GM12878 (cell line): ENCODE measurements around the gene MSH5. TPM values are rescaled to one million over a fixed set of nuclear protein-coding genes. Genes with fewer than 3 reads are reported as not detected.

ENCODE experiments used
- ASH2L ChIP-seq: fragments of 300-600, 200-600 bp; sonication (generic); IDR thresholded peaks from 2 replicates; pipeline ENCODE4 v1.6.1; 2017; ENCODE audit warnings: low read depth, mild to moderate bottlenecking, borderline replicate concordance
- BRCA1 ChIP-seq: IDR thresholded peaks from 2 replicates; pipeline ENCODE4 v1.6.1; 2011; ENCODE audit warnings: low read depth, low read length, improper control_type of control experiment
- CEBPB ChIP-seq, 2 experiments: fragments of 150-350 bp in 1 of 2; IDR thresholded peaks; 2 replicates each; pipeline ENCODE4 v1.6.1; 2012 to 2014; ENCODE audit warnings: low read depth in 2 of 2, low read length in 2 of 2, borderline replicate concordance in 1 of 2, inconsistent platforms in 1 of 2
- EZH2 ChIP-seq: IDR thresholded peaks from 2 replicates; pipeline ENCODE4 v1.6.1; 2012; ENCODE audit warnings: low read depth, mild to moderate bottlenecking, control low read depth, inconsistent platforms, low read length, borderline replicate concordance; ENCODE audit not compliant: control insufficient read depth
- IRF3 ChIP-seq: fragments of 450-650 bp; IDR thresholded peaks from 2 replicates; pipeline ENCODE4 v1.6.1; 2014; ENCODE audit warnings: mild to moderate bottlenecking
- NFYB ChIP-seq: IDR thresholded peaks from 2 replicates; pipeline ENCODE4 v1.6.1; 2011; ENCODE audit warnings: low read depth, mild to moderate bottlenecking, low read length, improper control_type of control experiment, moderate library complexity; ENCODE audit not compliant: insufficient read depth
- PKNOX1 ChIP-seq: fragments of 450-650 bp; IDR thresholded peaks from 2 replicates; pipeline ENCODE4 v1.6.1; 2016; ENCODE audit warnings: mild to moderate bottlenecking
- POLR2A ChIP-seq: IDR thresholded peaks from 2 replicates; pipeline ENCODE4 v1.6.1; 2011; ENCODE audit warnings: low read depth, mild to moderate bottlenecking, low read length
- RUNX3 ChIP-seq: IDR thresholded peaks from 2 replicates; pipeline ENCODE4 v1.6.1; 2012; ENCODE audit warnings: low read length, inconsistent platforms
- SKIL ChIP-seq: fragments of 450-650 bp; IDR thresholded peaks from 2 replicates; pipeline ENCODE4 v1.6.1; 2017; ENCODE audit warnings: mild to moderate bottlenecking, low read depth, inconsistent platforms; ENCODE audit not compliant: poor library complexity, severe bottlenecking
- SMAD5 ChIP-seq: IDR thresholded peaks from 2 replicates; pipeline ENCODE4 v1.6.1; 2016; ENCODE audit warnings: antibody characterized with exemption, low read depth
- SP1 ChIP-seq: IDR thresholded peaks from one replicate; pipeline ENCODE4 v1.6.1; 2011; ENCODE audit warnings: low read depth, low read length
- ZBED1 ChIP-seq: IDR thresholded peaks from 2 replicates; pipeline ENCODE4 v1.6.1; 2016; ENCODE audit warnings: borderline replicate concordance
- ZZZ3 ChIP-seq: IDR thresholded peaks from 2 replicates; pipeline ENCODE4 v1.6.1; 2011; ENCODE audit warnings: low read depth; ENCODE audit not compliant: control insufficient read depth, insufficient read length
- polyA plus RNA-seq, 11 experiments: library from polyadenylated mRNA; depleted of rRNA in 4 of 11; unstranded in 6 of 11; stranded (reverse) in 5 of 11; fragments of >200 nt; fragmentation: Nextera tagmentation in 4 of 11; fragmentation: Illumina TruSeq in 1 of 11; extraction: Ambion mirVana in 4 of 11; extraction: Trizol in 1 of 11; gene quantifications; 1 replicate in 1 of 11; 2 replicates in 10 of 11; pipeline versions ENCODE4 v1.2.1 to v1.2.3, GENCODE V29; 2011 to 2016; ENCODE audit warnings: inconsistent platforms in 2 of 11, missing spikeins in 2 of 11, low read depth in 1 of 11
- total RNA-seq, 4 experiments: library from RNA; depleted of rRNA in 3 of 4; stranded (reverse); fragments of >200 nt in 3 of 4; fragmentation: Illumina TruSeq in 1 of 4; extraction: Trizol in 1 of 4; gene quantifications; 2 replicates each; pipeline versions ENCODE4 v1.2.1 to v1.2.3, GENCODE V29; 2013 to 2021
- TF ChIP-seq, protein P1 (sequence below): IDR thresholded peaks from 2 replicates; pipeline ENCODE4 v1.6.1; 2012; ENCODE audit warnings: low read depth, low read length, improper control_type of control experiment
- TF ChIP-seq, protein P2 (sequence below), 3 experiments: IDR thresholded peaks in 2 of 3; conservative IDR thresholded peaks in 1 of 3; 2 replicates each; pipeline ENCODE4 v1.5.1; 2011; ENCODE audit warnings: low read depth in 3 of 3, low read length in 3 of 3, mild to moderate bottlenecking in 3 of 3, control low read depth in 2 of 3, moderate library complexity in 2 of 3, inconsistent platforms in 1 of 3, mixed read lengths in 1 of 3; ENCODE audit not compliant: control insufficient read depth in 2 of 3, insufficient read depth in 1 of 3; ENCODE audit errors: extremely low read depth in 1 of 3
- TF ChIP-seq, protein P3 (sequence below): fragments of 150-350 bp; IDR thresholded peaks from 2 replicates; pipeline ENCODE4 v1.6.1; 2016; ENCODE audit warnings: low read depth, low read length

MSH5 gene
- total and polyA plus RNA-seq, 10 of the 15 experiments (the other 5 are each of a cell fraction or from before 2014, with no cell fraction given): 9.1 to 52.7 (median 30.0) TPM

- TF ChIP-seq, protein P1, sequence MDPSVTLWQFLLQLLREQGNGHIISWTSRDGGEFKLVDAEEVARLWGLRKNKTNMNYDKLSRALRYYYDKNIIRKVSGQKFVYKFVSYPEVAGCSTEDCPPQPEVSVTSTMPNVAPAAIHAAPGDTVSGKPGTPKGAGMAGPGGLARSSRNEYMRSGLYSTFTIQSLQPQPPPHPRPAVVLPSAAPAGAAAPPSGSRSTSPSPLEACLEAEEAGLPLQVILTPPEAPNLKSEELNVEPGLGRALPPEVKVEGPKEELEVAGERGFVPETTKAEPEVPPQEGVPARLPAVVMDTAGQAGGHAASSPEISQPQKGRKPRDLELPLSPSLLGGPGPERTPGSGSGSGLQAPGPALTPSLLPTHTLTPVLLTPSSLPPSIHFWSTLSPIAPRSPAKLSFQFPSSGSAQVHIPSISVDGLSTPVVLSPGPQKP: no peak
- TF ChIP-seq SMAD5: peak; percentile 53
- peak; percentile 57 for TF ChIP-seq POLR2A
- TF ChIP-seq CEBPB (IDR thresholded peaks at IDR 0.05; ENCODE audit: borderline replicate concordance in 1 of 2, low read depth in 2 of 2, low read length in 2 of 2): no peak
- TF ChIP-seq RUNX3: no peak
- TF ChIP-seq PKNOX1: no peak
- TF ChIP-seq SP1: peak; percentile 17
- no peak for TF ChIP-seq EZH2
- TF ChIP-seq BRCA1: 0 out of 2 replicates have a peak, but pooled peaks have one; percentile 1
- no peak for TF ChIP-seq IRF3
- TF ChIP-seq, protein P2, sequence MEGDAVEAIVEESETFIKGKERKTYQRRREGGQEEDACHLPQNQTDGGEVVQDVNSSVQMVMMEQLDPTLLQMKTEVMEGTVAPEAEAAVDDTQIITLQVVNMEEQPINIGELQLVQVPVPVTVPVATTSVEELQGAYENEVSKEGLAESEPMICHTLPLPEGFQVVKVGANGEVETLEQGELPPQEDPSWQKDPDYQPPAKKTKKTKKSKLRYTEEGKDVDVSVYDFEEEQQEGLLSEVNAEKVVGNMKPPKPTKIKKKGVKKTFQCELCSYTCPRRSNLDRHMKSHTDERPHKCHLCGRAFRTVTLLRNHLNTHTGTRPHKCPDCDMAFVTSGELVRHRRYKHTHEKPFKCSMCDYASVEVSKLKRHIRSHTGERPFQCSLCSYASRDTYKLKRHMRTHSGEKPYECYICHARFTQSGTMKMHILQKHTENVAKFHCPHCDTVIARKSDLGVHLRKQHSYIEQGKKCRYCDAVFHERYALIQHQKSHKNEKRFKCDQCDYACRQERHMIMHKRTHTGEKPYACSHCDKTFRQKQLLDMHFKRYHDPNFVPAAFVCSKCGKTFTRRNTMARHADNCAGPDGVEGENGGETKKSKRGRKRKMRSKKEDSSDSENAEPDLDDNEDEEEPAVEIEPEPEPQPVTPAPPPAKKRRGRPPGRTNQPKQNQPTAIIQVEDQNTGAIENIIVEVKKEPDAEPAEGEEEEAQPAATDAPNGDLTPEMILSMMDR (IDR thresholded peaks at IDR 0.05 in 2 of 3, conservative IDR thresholded peaks at IDR 0.05 in 1 of 3; ENCODE audit: control insufficient read depth in 2 of 3, extremely low read depth in 1 of 3, insufficient read depth in 1 of 3, low read depth in 3 of 3, low read length in 3 of 3): 0 out of 6 replicates have a peak, but pooled peaks of 1 of the 3 experiments have one; percentile 9
- no peak for TF ChIP-seq ASH2L
- TF ChIP-seq ZBED1: peak; percentile 69; the same call in 1 of the 2 replicates
- TF ChIP-seq ZZZ3: no peak
- TF ChIP-seq, protein P3, sequence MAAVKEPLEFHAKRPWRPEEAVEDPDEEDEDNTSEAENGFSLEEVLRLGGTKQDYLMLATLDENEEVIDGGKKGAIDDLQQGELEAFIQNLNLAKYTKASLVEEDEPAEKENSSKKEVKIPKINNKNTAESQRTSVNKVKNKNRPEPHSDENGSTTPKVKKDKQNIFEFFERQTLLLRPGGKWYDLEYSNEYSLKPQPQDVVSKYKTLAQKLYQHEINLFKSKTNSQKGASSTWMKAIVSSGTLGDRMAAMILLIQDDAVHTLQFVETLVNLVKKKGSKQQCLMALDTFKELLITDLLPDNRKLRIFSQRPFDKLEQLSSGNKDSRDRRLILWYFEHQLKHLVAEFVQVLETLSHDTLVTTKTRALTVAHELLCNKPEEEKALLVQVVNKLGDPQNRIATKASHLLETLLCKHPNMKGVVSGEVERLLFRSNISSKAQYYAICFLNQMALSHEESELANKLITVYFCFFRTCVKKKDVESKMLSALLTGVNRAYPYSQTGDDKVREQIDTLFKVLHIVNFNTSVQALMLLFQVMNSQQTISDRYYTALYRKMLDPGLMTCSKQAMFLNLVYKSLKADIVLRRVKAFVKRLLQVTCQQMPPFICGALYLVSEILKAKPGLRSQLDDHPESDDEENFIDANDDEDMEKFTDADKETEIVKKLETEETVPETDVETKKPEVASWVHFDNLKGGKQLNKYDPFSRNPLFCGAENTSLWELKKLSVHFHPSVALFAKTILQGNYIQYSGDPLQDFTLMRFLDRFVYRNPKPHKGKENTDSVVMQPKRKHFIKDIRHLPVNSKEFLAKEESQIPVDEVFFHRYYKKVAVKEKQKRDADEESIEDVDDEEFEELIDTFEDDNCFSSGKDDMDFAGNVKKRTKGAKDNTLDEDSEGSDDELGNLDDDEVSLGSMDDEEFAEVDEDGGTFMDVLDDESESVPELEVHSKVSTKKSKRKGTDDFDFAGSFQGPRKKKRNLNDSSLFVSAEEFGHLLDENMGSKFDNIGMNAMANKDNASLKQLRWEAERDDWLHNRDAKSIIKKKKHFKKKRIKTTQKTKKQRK: no peak
- TF ChIP-seq NFYB: no peak
- no peak for TF ChIP-seq SKIL
Measured at GRCh38 chr6:31729979-31730630, 9.7 kb upstream of the MSH5 start (continued).
